Neural progenitor cell (in vitro differentiated cells): Measurements from ENCODE around the gene CTNNA1. TPM values are rescaled to one million over a fixed set of nuclear protein-coding genes. Genes with fewer than 3 reads are reported as not detected.
A peak's percentile ranks its signal among the peaks of the same experiment; 100 is the strongest.

ENCODE experiments used
- DNase-seq: peaks from one replicate; pipeline ENCODE4 v3.0.0-alpha.2; 2016; ENCODE audit warnings: low spot score
- H2AFZ ChIP-seq: fragments of 200-600 bp; sonication (generic); replicated peaks from 2 replicates; pipeline ENCODE4 v1.6.1; 2016; ENCODE audit warnings: antibody characterized with exemption
- H3F3A ChIP-seq: fragments of 200-600 bp; sonication (generic); 2 replicates; pipeline ENCODE4 v1.6.1; 2016; ENCODE audit warnings: antibody characterized with exemption, low read depth
- H3K27ac ChIP-seq: fragments of 200-600 bp; sonication (generic); 2 replicates; pipeline ENCODE4 v1.5.1; 2016; ENCODE audit warnings: mild to moderate bottlenecking
- H3K27me3 ChIP-seq: fragments of 200-600 bp; sonication (generic); 2 replicates; pipeline ENCODE4 v1.6.1; 2016; ENCODE audit warnings: mild to moderate bottlenecking, moderate library complexity
- H3K36me3 ChIP-seq: fragments of 200-600 bp; sonication (generic); 2 replicates; pipeline ENCODE4 v1.5.1; 2016
- H3K4me1 ChIP-seq: fragments of 200-600 bp; sonication (generic); 2 replicates; pipeline ENCODE4 v1.6.1; 2016; ENCODE audit warnings: mixed run types
- H3K4me2 ChIP-seq: fragments of 200-600 bp; sonication (generic); 2 replicates; pipeline ENCODE4 v1.6.1; 2016
- H3K4me3 ChIP-seq: fragments of 200-600 bp; sonication (generic); 2 replicates; pipeline ENCODE4 v1.5.1; 2016
- H3K79me2 ChIP-seq: fragments of 200-600 bp; sonication (generic); 2 replicates; pipeline ENCODE4 v1.6.1; 2016; ENCODE audit warnings: low read depth
- H3K9ac ChIP-seq: fragments of 200-600 bp; sonication (generic); 2 replicates; pipeline ENCODE4 v1.6.1; 2016
- H3K9me3 ChIP-seq: fragments of 200-600 bp; sonication (generic); 2 replicates; pipeline ENCODE4 v1.5.1; 2016; ENCODE audit warnings: low read depth
- H4K20me1 ChIP-seq: fragments of 200-600 bp; sonication (generic); 2 replicates; pipeline ENCODE4 v1.6.1; 2016; ENCODE audit warnings: low read depth
- H3K27ac Mint-ChIP-seq: 3 replicates; pipeline ENCODE4 v1.8.0; 2021; ENCODE audit warnings: mixed read lengths
- H3K27me3 Mint-ChIP-seq: 2 replicates; pipeline ENCODE4 v1.8.0; 2022; ENCODE audit warnings: low read depth, mild to moderate bottlenecking, inconsistent platforms, moderate library complexity, mixed read lengths; ENCODE audit not compliant: insufficient read depth
- H3K36me3 Mint-ChIP-seq: 3 replicates; pipeline ENCODE4 v1.8.0; 2021; ENCODE audit warnings: mixed read lengths
- H3K4me1 Mint-ChIP-seq: 3 replicates; pipeline ENCODE4 v1.8.0; 2021; ENCODE audit warnings: mixed read lengths
- H3K4me3 Mint-ChIP-seq: 3 replicates; pipeline ENCODE4 v1.8.0; 2021; ENCODE audit warnings: mild to moderate bottlenecking, moderate library complexity, mixed read lengths
- H3K9me3 Mint-ChIP-seq: 3 replicates; pipeline ENCODE4 v1.8.0; 2020; ENCODE audit warnings: mixed read lengths
- CTCF ChIP-seq: fragments of 200-600 bp; sonication (generic); IDR thresholded peaks from 2 replicates; pipeline ENCODE4 v1.5.1; 2017; ENCODE audit warnings: antibody characterized with exemption, mild to moderate bottlenecking
- EZH2 ChIP-seq: fragments of 200-600 bp; sonication (generic); IDR thresholded peaks from 2 replicates; pipeline ENCODE4 v1.6.1; 2017; ENCODE audit warnings: antibody characterized with exemption, mild to moderate bottlenecking, moderate library complexity
- EZH2phosphoT487 ChIP-seq: fragments of 200-600 bp; sonication (generic); IDR thresholded peaks from 2 replicates; pipeline ENCODE4 v1.6.1; 2017; ENCODE audit warnings: antibody characterized with exemption
- total RNA-seq: library from RNA; depleted of rRNA; stranded (reverse); fragments of >200 nt; gene quantifications from 2 replicates; pipeline ENCODE4 v1.2.3, GENCODE V29; 2015; ENCODE audit warnings: low replicate concordance

CTNNA1 gene
- total RNA-seq, 1 donor from 2014 or later: 305 TPM

- peaks cover 78% of the 10 kb centered on the region for H3K4me1 Mint-ChIP-seq
- H3K4me2 ChIP-seq: no peak overlapping the region
- peaks cover 30% of the 10 kb centered on the region for H3F3A ChIP-seq
- H3K27me3 ChIP-seq: no peaks in the 10 kb centered on the region
- H3K36me3 Mint-ChIP-seq: no peaks in the 10 kb centered on the region
- H3K27ac ChIP-seq: no peak overlapping the region
- no peak overlapping the region for H2AFZ ChIP-seq
- no peaks in the 10 kb centered on the region for H3K9me3 ChIP-seq
- H3K27ac Mint-ChIP-seq: peak overlapping the region; percentile 25
- no peaks in the 10 kb centered on the region for H3K36me3 ChIP-seq
- H3K4me3 ChIP-seq: no peak overlapping the region
- peaks cover 7% of the 10 kb centered on the region for H3K27me3 Mint-ChIP-seq
- H3K4me1 ChIP-seq: peaks cover 65% of the 10 kb centered on the region
- DNase-seq: no peak
- no peaks in the 10 kb centered on the region for H3K79me2 ChIP-seq
- no peak overlapping the region for H3K4me3 Mint-ChIP-seq
- no peak overlapping the region for H3K9ac ChIP-seq
- H4K20me1 ChIP-seq: peaks cover 25% of the 10 kb centered on the region
- TF ChIP-seq EZH2: no peak
- no peak for TF ChIP-seq EZH2phosphoT487
- no peak for TF ChIP-seq CTCF
- no peaks in the 10 kb centered on the region for H3K9me3 Mint-ChIP-seq
Measured at GRCh38 chr5:138967791-138968448, 214.7 kb downstream of the CTNNA1 start.

GRCh38 chr5:138968601-138969000 is 215.4 kb downstream of the CTNNA1 start:
- H4K20me1 ChIP-seq: peaks cover 18% of the 10 kb centered on the region
- H3K27ac ChIP-seq: no peak overlapping the region
- no peaks in the 10 kb centered on the region for H3K27me3 ChIP-seq
- H3K27ac Mint-ChIP-seq: peak overlapping the region; percentile 25
- H3K36me3 Mint-ChIP-seq: no peaks in the 10 kb centered on the region
- H3K79me2 ChIP-seq: no peaks in the 10 kb centered on the region
- no peak for DNase-seq
- H2AFZ ChIP-seq: no peak overlapping the region
- H3K4me1 Mint-ChIP-seq: peaks cover 72% of the 10 kb centered on the region
- TF ChIP-seq CTCF: no peak
- TF ChIP-seq EZH2phosphoT487: no peak
- TF ChIP-seq EZH2: no peak
- H3K4me3 ChIP-seq: no peak overlapping the region
- H3K9me3 ChIP-seq: no peaks in the 10 kb centered on the region
- no peak overlapping the region for H3K4me2 ChIP-seq
- no peaks in the 10 kb centered on the region for H3K36me3 ChIP-seq
- peaks cover 23% of the 10 kb centered on the region for H3F3A ChIP-seq
- H3K9me3 Mint-ChIP-seq: no peaks in the 10 kb centered on the region
- no peak overlapping the region for H3K4me3 Mint-ChIP-seq
- H3K4me1 ChIP-seq: peaks cover 58% of the 10 kb centered on the region
- peaks cover 7% of the 10 kb centered on the region for H3K27me3 Mint-ChIP-seq
- H3K9ac ChIP-seq: no peak overlapping the region

GRCh38 chr5:138969323-138970002 is 216.2 kb downstream of the CTNNA1 start:
- Histone ChIP-seq H3F3A (peaks cover 14% of the 10 kb centered on the region), H3K9ac (no peak overlapping the region), H3K4me1 (peaks cover 56% of the 10 kb centered on the region), H4K20me1 (peaks cover 10% of the 10 kb centered on the region), H3K9me3 (no peaks in the 10 kb centered on the region), H3K27me3 (no peaks in the 10 kb centered on the region), H2AFZ (no peak overlapping the region), H3K4me2 (no peak overlapping the region), H3K36me3 (no peaks in the 10 kb centered on the region), H3K27ac (no peak overlapping the region), H3K4me3 (no peak overlapping the region), H3K79me2 (no peaks in the 10 kb centered on the region)
- Mint-ChIP-seq H3K4me1 (peaks cover 72% of the 10 kb centered on the region), H3K27me3 (peaks cover 6% of the 10 kb centered on the region), H3K9me3 (no peaks in the 10 kb centered on the region), H3K4me3 (no peak overlapping the region), H3K36me3 (no peaks in the 10 kb centered on the region), H3K27ac (peak overlapping the region; percentile 90)
- TF ChIP-seq CTCF: no peak
- TF ChIP-seq EZH2phosphoT487: no peak
- TF ChIP-seq EZH2: no peak
- DNase-seq: no peak
